Measurements from ENCODE around the gene CEP135. TPM values are rescaled to one million over a fixed set of nuclear protein-coding genes. Genes with fewer than 3 reads are reported as not detected.

The CEP135 gene
- total RNA-seq, 1 donor from 2014 or later: 30.2 TPM

DNA sequence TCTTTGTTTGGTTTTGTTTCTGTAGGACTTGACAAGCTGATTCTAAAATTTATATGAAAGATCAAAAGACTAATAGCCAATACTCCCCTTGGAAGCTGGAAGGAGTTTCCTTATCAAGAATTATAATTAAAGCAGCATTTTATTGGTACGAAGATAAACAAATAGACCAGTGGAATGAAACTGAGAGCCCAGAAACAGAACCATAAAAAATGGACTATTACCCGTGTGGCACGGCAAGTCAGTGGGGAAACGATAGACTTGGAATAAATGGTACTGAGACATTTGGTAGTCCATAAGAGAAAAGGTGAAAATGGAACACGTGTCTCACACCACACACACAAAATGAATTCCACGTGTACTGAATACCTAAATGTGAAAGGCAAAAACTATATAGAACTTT lies 42.4 kb upstream of the CEP135 start:
- Mint-ChIP-seq H3K36me3 (ENCODE audit: low read depth) (peaks cover 35% of the 10 kb centered on the region), H3K9me3 (no peaks in the 10 kb centered on the region), H3K27me3 (no peaks in the 10 kb centered on the region), H3K27ac (no peak overlapping the region), H3K4me3 (no peak overlapping the region), H3K4me1 (peaks cover 7% of the 10 kb centered on the region)
- intact Hi-C loops (cut with micrococcal nuclease): loop anchor here (2.0 kb wide), 1 partner anchor 42 kb away; the partner anchor contains the start of gene CEP135
- TF ChIP-seq, protein P1, sequence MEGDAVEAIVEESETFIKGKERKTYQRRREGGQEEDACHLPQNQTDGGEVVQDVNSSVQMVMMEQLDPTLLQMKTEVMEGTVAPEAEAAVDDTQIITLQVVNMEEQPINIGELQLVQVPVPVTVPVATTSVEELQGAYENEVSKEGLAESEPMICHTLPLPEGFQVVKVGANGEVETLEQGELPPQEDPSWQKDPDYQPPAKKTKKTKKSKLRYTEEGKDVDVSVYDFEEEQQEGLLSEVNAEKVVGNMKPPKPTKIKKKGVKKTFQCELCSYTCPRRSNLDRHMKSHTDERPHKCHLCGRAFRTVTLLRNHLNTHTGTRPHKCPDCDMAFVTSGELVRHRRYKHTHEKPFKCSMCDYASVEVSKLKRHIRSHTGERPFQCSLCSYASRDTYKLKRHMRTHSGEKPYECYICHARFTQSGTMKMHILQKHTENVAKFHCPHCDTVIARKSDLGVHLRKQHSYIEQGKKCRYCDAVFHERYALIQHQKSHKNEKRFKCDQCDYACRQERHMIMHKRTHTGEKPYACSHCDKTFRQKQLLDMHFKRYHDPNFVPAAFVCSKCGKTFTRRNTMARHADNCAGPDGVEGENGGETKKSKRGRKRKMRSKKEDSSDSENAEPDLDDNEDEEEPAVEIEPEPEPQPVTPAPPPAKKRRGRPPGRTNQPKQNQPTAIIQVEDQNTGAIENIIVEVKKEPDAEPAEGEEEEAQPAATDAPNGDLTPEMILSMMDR (IDR thresholded peaks at IDR 0.05): no peak
- ATAC-seq (ENCODE audit: low read depth) (no peak), DNase-seq (no peak)
- ChIA-PET CTCF (no interaction called here), POLR2A (no interaction called here)

DNA sequence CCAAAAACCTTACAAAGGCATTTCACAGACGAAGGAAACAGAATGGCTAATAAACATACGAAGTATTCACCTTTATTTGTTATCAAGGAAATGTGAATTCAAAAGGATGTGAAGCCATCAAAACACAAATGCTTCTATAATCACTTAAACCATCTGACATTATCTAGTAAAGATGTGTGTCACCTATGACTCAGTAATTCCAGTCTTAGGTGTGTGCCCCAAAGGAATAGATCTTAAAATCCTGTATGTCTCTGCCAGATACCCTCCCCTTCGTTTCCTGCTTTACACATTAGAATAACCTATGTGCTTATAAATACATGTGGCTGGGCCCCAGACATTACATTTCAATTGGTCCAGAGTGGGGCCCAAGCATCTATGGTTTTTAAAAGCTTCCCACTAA lies 41.8 kb upstream of the CEP135 start:
- intact Hi-C loops (cut with micrococcal nuclease): loop anchor here (2.0 kb wide), 1 partner anchor 42 kb away; the partner anchor contains the start of gene CEP135
- H3K4me1 Mint-ChIP-seq: peaks cover 7% of the 10 kb centered on the region
- no peaks in the 10 kb centered on the region for H3K27me3 Mint-ChIP-seq
- ChIA-PET CTCF (no interaction called here), POLR2A (no interaction called here)
- H3K36me3 Mint-ChIP-seq (ENCODE audit: low read depth): peaks cover 35% of the 10 kb centered on the region
- H3K9me3 Mint-ChIP-seq: no peaks in the 10 kb centered on the region
- TF ChIP-seq, protein P1 (IDR thresholded peaks at IDR 0.05): no peak
- no peak overlapping the region for H3K4me3 Mint-ChIP-seq
- ATAC-seq (ENCODE audit: low read depth) (no peak), DNase-seq (no peak)
- H3K27ac Mint-ChIP-seq: no peak overlapping the region

DNA sequence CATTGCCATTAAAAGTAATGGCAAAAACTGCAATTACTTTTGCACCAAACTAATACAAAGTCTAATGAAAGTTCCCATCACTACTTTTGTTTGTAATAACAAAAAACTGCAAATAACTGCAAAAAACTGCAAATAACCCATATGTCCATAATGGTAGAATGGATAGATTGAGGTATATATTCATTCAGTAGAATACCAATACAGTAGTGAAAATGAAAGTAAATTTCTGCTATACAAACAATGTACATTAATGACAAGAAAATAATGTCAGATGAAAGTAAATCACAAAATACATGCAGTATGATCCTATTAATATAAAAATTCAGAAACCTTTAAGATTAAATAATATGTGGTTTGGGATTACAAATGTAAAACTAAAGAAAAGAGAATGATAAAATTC lies 41.3 kb upstream of the CEP135 start:
- DNase-seq: no peak
- Mint-ChIP-seq H3K4me1 (peaks cover 7% of the 10 kb centered on the region), H3K4me3 (no peak overlapping the region), H3K9me3 (no peaks in the 10 kb centered on the region), H3K27me3 (no peaks in the 10 kb centered on the region), H3K36me3 (ENCODE audit: low read depth) (peaks cover 31% of the 10 kb centered on the region), H3K27ac (no peak overlapping the region)
- ChIA-PET CTCF (no interaction called here), POLR2A (no interaction called here)
- TF ChIP-seq, protein P1 (IDR thresholded peaks at IDR 0.05): no peak
- no peak for ATAC-seq (ENCODE audit: low read depth)
- intact Hi-C loops (cut with micrococcal nuclease): loop anchor here (2.0 kb wide), 1 partner anchor 41 kb away; the partner anchor contains the start of gene CEP135

DNA sequence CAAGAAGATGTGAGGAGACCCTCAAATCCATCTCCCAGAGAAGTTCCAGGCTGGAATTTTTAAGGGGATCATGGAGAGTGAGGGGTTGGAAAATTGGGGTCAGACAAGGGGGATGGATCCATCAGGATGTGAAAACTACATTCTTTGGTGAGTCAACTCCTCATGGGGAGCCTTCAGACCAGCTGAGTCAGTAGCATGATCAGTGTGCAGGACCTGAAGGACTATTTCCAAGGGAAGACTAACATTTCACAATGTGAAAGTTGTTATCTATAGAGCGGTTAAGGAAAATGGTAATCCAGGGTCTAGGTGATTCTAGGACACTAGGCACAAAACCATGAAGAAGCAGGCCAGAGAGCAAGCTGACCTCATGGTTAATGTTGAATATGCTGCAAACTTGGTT lies 38.6 kb upstream of the CEP135 start:
- DNase-seq (no peak), ATAC-seq (ENCODE audit: low read depth) (no peak)
- TF ChIP-seq, protein P1 (IDR thresholded peaks at IDR 0.05): no peak
- intact Hi-C loops (cut with micrococcal nuclease): no loop called here
- Mint-ChIP-seq H3K36me3 (ENCODE audit: low read depth) (peaks cover 12% of the 10 kb centered on the region), H3K27ac (no peak overlapping the region), H3K27me3 (no peaks in the 10 kb centered on the region), H3K4me3 (no peak overlapping the region), H3K9me3 (peaks cover 3% of the 10 kb centered on the region), H3K4me1 (peaks cover 7% of the 10 kb centered on the region)
- CTCF ChIA-PET: no interaction called here
- POLR2A ChIA-PET: no interaction called here

DNA sequence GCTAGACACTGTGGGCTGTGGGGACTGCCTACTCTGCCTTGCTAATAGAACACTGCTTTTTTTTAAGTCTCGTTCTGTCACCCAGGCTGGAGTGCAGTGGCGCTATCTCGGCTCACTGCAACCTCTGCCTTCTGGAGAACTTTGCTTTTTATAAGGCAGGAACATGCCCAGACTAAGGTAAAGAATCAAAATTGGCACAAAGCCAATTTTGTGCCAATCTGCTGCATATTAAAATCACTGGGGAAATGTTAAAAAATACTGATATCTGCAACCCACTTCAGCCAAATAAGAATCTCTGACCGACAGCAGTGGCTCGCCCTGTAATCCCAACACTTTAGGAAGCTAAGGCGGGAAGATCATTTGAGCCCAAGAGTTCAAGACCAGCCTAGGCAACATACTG lies 36.5 kb upstream of the CEP135 start:
- intact Hi-C loops (cut with micrococcal nuclease): no loop called here
- CTCF ChIA-PET: no interaction called here
- H3K27me3 Mint-ChIP-seq: no peaks in the 10 kb centered on the region

More for the DNA sequence above, 36.5 kb upstream of the CEP135 start:
- DNase-seq (no peak), ATAC-seq (ENCODE audit: low read depth) (no peak)
- POLR2A ChIA-PET: no interaction called here
- no peaks in the 10 kb centered on the region for H3K36me3 Mint-ChIP-seq (ENCODE audit: low read depth)
- TF ChIP-seq, protein P1 (IDR thresholded peaks at IDR 0.05): no peak
- no peak overlapping the region for H3K4me3 Mint-ChIP-seq
- H3K27ac Mint-ChIP-seq: no peak overlapping the region
- peaks cover 3% of the 10 kb centered on the region for H3K9me3 Mint-ChIP-seq
- H3K4me1 Mint-ChIP-seq: peaks cover 3% of the 10 kb centered on the region

All from activated B cell treated with CpG ODN at 0.5 μM for 24 hours (primary cell).